ENCODE data around the gene CAPN11. TPM values are rescaled to one million over a fixed set of nuclear protein-coding genes. Genes with fewer than 3 reads are reported as not detected.
A peak's percentile ranks its signal among the peaks of the same experiment; 100 is the strongest.

Gene CAPN11
- total RNA-seq, 2 donors from 2014 or later: 1.1 TPM; not detected in 1

DNA sequence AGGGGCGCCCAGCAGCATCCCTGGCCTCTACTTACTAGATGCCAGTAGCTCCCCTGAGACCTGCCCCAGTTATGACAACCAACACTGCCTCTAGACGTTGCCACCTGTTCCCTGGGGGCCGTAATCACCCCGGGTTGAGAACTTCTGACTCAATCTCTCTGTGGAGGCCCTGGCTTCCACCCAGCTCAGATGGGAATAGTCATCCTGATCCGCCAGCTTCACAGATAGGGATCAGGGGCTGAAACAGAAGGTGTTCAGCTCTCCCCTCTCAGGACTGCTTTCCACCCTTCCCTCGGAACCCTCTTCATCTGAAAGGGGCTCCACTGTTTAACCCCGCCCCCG lies 3.3 kb downstream of the CAPN11 start:
- H3K36me3 Mint-ChIP-seq (ENCODE audit: low read depth): no peaks in the 10 kb centered on the region
- peaks cover 5% of the 10 kb centered on the region for H3K4me1 Mint-ChIP-seq
- H3K27me3 Mint-ChIP-seq: peaks cover 6% of the 10 kb centered on the region
- no peak overlapping the region for H3K4me3 Mint-ChIP-seq
- H3K27ac Mint-ChIP-seq: peak overlapping the region; percentile 79
- H3K9me3 Mint-ChIP-seq: no peaks in the 10 kb centered on the region
- peak; percentile 30 for ATAC-seq (replicated peaks)

DNA sequence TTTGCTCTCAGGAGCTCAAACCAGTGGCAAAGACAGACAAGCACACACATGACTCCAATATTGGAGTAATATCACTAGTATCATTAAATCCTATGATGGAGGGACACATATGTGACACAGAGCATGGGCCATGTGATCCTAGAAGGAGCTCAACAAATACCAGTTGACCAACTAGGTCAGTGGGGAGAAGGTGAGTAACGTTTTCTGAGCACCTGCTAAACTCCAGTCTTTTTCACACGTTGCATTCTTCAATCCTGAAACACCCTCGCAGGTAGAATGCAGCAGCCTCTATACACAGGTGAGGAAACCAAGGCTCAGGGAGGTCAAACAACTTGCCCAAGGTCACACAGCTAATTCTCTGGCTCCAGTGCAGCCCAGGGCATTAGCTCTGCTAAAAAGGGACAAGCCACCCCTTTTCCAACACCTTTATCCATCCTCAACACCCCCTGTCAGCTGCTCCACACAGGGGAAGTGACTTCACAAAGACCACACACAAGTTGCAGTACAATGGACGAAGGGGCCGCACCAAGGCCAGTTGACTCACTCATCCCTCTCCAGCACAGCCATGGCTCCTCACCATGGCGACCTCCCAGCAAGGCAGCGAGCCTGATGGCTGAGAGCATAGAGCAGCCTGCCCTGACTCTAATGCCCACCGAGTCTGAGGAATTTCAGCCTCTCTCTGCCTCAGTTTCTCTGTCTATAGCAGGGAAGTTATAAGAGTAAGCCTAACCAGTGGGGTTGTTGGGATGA lies 4.4 kb downstream of the CAPN11 start:
- ATAC-seq (replicated peaks): no peak
- H3K27ac Mint-ChIP-seq: peak overlapping the region; percentile 79
- no peaks in the 10 kb centered on the region for H3K9me3 Mint-ChIP-seq
- H3K36me3 Mint-ChIP-seq (ENCODE audit: low read depth): no peaks in the 10 kb centered on the region
- H3K27me3 Mint-ChIP-seq: peaks cover 6% of the 10 kb centered on the region
- H3K4me3 Mint-ChIP-seq: no peak overlapping the region
- peaks cover 5% of the 10 kb centered on the region for H3K4me1 Mint-ChIP-seq

GRCh38 chr6:44166116-44166515 lies 7.5 kb downstream of the CAPN11 start:
- H3K4me3 Mint-ChIP-seq: no peak overlapping the region
- H3K9me3 Mint-ChIP-seq: no peaks in the 10 kb centered on the region
- ATAC-seq (replicated peaks): no peak
- H3K4me1 Mint-ChIP-seq: peaks cover 5% of the 10 kb centered on the region
- peak overlapping the region; percentile 4 for H3K27ac Mint-ChIP-seq
- no peaks in the 10 kb centered on the region for H3K36me3 Mint-ChIP-seq (ENCODE audit: low read depth)
- peaks cover 6% of the 10 kb centered on the region for H3K27me3 Mint-ChIP-seq

GRCh38 chr6:44166591-44167184 lies 8.1 kb downstream of the CAPN11 start:
- ATAC-seq (replicated peaks): no peak
- Mint-ChIP-seq H3K9me3 (no peaks in the 10 kb centered on the region), H3K4me3 (no peak overlapping the region), H3K4me1 (peaks cover 5% of the 10 kb centered on the region), H3K36me3 (ENCODE audit: low read depth) (no peaks in the 10 kb centered on the region), H3K27me3 (peaks cover 6% of the 10 kb centered on the region), H3K27ac (no peak overlapping the region)

GRCh38 chr6:44167567-44167966 lies 8.9 kb downstream of the CAPN11 start:
- ATAC-seq (replicated peaks): no peak
- no peaks in the 10 kb centered on the region for H3K36me3 Mint-ChIP-seq (ENCODE audit: low read depth)
- no peaks in the 10 kb centered on the region for H3K9me3 Mint-ChIP-seq
- H3K27me3 Mint-ChIP-seq: peaks cover 5% of the 10 kb centered on the region
- peaks cover 10% of the 10 kb centered on the region for H3K4me1 Mint-ChIP-seq
- no peak overlapping the region for H3K27ac Mint-ChIP-seq
- no peak overlapping the region for H3K4me3 Mint-ChIP-seq

DNA sequence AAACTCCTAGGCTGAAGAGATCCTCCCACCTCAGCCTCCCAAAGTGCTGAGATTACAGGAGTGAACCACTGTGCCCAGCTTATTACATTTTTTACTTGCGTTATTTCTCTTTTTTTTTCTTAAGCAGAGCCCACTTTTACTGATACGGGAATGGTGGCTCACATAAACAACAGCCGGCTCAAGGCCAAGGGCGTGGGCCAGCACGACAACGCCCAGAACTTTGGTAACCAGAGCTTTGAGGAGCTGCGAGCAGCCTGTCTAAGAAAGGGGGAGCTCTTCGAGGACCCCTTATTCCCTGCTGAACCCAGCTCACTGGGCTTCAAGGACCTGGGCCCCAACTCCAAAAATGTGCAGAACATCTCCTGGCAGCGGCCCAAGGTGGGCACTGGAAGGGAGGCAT lies 10.5 kb downstream of the CAPN11 start:
- Mint-ChIP-seq H3K27ac (no peak overlapping the region), H3K9me3 (no peaks in the 10 kb centered on the region), H3K27me3 (peaks cover 3% of the 10 kb centered on the region), H3K4me3 (no peak overlapping the region), H3K36me3 (ENCODE audit: low read depth) (no peaks in the 10 kb centered on the region), H3K4me1 (peaks cover 11% of the 10 kb centered on the region)
- ATAC-seq (replicated peaks): no peak

GRCh38 chr6:44169886-44170570 lies 11.4 kb downstream of the CAPN11 start:
- no peak for ATAC-seq (replicated peaks)
- Mint-ChIP-seq H3K4me3 (no peak overlapping the region), H3K27me3 (peaks cover 3% of the 10 kb centered on the region), H3K27ac (no peak overlapping the region), H3K9me3 (no peaks in the 10 kb centered on the region), H3K36me3 (ENCODE audit: low read depth) (no peaks in the 10 kb centered on the region), H3K4me1 (peaks cover 11% of the 10 kb centered on the region)

DNA sequence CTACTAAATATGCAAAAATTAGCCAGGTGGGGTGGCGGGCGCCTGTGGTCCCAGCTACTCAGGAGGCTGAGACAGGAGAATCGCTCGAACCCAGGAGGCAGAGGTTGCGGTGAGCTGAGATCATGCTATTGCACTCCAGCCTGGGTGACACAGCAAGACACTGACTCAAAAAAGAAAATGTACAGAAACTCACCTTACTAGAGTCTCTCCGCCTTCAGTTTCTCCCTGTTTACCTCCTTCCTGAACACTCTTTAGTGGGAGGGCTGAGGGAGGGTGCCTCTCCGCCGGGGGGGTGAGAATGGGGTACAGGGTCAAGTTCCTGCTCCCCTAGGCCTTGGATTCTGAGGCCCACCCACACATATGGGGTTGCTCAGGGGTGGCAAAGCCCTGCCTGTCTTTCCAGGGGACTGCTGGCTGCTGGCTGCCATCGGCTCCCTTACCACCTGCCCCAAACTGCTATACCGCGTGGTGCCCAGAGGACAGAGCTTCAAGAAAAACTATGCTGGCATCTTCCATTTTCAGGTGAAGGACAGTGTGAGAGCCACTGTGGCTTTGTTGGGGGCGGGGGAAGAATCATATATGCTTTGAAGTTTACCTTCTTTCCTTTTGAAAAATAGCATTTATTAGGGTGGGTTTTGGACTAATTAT lies 13.4 kb downstream of the CAPN11 start:
- no peaks in the 10 kb centered on the region for H3K9me3 Mint-ChIP-seq
- H3K27ac Mint-ChIP-seq: peak overlapping the region; percentile 89
- no peaks in the 10 kb centered on the region for H3K36me3 Mint-ChIP-seq (ENCODE audit: low read depth)
- peak; percentile 87 for ATAC-seq (replicated peaks)
- H3K27me3 Mint-ChIP-seq: no peaks in the 10 kb centered on the region
- H3K4me3 Mint-ChIP-seq: peak overlapping the region; percentile 70
- peaks cover 11% of the 10 kb centered on the region for H3K4me1 Mint-ChIP-seq

DNA sequence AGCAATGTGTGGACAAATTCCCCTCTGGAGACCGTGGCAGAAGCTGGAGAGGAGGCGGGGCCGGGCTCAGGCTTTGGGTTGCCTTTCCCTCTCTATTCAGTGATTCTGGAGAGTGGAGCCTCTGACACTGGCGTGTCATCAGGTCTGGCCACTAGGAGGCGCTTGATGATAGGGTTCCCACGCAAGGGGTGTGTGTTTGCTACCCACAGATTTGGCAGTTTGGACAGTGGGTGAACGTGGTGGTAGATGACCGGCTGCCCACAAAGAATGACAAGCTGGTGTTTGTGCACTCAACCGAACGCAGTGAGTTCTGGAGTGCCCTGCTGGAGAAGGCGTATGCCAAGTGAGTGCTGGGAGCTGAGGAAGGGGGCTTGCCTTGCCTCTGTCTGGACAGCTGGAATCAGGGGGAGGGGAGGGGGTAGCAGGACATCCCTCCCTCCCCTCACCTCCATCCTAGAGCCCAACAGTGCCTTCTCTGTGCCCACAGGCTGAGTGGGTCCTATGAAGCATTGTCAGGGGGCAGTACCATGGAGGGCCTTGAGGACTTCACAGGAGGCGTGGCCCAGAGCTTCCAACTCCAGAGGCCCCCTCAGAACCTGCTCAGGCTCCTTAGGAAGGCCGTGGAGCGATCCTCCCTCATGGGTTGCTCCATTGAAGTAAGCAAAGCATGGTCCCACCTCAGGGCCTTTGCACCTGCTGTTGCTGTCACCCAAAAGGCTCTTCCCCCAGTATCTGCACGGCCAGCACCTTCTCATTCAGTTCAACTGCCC lies 14.3 kb downstream of the CAPN11 start:
- no peaks in the 10 kb centered on the region for H3K27me3 Mint-ChIP-seq
- H3K27ac Mint-ChIP-seq: peak overlapping the region; percentile 89
- H3K9me3 Mint-ChIP-seq: no peaks in the 10 kb centered on the region
- H3K4me3 Mint-ChIP-seq: peak overlapping the region; percentile 70
- ATAC-seq (replicated peaks): peak; percentile 82
- H3K4me1 Mint-ChIP-seq: peaks cover 11% of the 10 kb centered on the region
- H3K36me3 Mint-ChIP-seq (ENCODE audit: low read depth): no peaks in the 10 kb centered on the region

DNA sequence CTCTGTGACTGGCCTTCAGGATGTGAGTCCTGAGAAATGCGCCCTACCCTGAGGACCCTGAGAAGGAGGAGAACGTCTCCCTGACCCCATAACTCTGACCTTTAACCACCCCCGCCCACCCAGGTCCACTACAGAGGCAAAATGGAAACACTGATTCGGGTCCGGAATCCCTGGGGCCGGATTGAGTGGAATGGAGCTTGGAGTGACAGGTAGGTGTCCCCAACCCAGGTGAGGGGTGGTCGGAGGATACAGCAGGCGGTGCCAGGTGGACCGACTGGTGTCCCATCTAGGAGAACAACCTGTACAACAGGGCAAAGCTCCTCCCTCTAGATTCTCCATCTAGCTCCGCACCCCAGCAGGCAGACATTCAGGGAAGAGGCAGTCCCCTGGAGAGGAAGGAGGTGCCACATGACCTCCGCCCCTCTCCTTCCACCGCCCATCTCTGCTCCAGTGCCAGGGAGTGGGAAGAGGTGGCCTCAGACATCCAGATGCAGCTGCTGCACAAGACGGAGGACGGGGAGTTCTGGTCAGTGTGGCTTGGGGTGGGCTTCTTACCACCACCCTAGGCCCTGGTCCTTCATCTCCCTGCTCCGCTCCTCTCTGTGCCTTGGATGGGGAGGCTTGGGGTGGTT lies 17.6 kb downstream of the CAPN11 start:
- H3K9me3 Mint-ChIP-seq: no peaks in the 10 kb centered on the region
- H3K4me1 Mint-ChIP-seq: peaks cover 11% of the 10 kb centered on the region
- no peaks in the 10 kb centered on the region for H3K36me3 Mint-ChIP-seq (ENCODE audit: low read depth)
- no peak for ATAC-seq (replicated peaks)
- H3K4me3 Mint-ChIP-seq: no peak overlapping the region
- no peak overlapping the region for H3K27ac Mint-ChIP-seq
- H3K27me3 Mint-ChIP-seq: no peaks in the 10 kb centered on the region

DNA sequence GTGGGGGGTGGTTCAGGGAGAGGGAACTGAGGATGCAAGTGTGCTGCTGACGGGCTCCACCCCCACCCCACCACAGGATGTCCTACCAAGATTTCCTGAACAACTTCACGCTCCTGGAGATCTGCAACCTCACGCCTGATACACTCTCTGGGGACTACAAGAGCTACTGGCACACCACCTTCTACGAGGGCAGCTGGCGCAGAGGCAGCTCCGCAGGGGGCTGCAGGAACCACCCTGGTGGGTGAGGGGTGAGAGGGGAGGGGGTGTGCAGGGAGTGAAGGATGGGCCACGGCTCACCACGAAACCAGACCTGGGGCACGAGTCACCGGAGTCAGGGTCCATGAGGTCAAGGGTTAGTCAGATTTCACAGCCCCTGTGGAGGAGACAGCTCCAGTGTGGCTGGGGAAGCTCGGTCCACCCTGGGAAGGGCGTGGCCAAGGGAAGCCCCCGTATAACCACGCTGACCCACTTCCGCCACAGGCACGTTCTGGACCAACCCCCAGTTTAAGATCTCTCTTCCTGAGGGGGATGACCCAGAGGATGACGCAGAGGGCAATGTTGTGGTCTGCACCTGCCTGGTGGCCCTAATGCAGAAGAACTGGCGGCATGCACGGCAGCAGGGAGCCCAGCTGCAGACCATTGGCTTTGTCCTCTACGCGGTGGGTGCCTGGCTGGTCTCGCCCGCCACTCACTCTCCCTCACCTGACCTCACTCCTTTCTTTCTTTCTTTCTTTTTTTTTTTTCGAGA lies 18.3 kb downstream of the CAPN11 start:
- Mint-ChIP-seq H3K4me3 (no peak overlapping the region), H3K36me3 (ENCODE audit: low read depth) (no peaks in the 10 kb centered on the region)

DNA sequence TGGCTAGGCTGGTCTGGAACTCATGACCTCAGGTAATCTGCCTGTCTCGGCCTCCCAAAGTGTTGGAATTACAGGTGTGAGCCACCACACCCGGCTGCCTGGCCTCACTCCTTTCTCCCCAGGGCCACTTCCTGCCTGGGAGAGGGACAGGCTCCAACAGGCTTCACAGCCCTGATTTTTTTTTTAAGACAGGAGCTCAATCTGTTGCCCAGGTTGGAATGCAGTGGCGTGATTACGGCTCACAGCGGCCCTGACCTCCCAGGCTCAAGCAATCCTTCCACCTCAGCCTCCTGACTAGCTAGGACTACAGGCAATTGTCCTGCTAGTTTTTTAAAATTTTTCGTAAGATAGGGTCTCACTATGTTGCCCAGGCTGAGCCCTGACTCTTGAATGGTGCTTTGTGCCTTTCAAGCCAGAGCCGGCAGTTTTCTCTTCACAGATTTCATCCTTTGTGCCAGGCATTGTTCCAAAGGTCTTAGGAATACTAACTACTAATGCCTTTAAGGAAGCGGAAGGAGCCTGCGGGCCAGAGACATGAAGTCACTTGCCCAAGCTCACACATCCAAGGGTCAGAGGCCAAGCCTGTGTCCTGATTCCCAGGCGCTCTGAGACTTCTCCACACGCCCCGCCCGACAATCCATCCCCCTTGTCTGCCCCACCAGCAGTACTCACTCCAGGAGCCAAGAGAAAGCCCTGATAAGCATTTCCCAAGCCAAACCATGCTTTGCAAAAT lies 19.2 kb downstream of the CAPN11 start:
- no peak for ATAC-seq (replicated peaks)
- peak overlapping the region; percentile 30 for H3K27ac Mint-ChIP-seq
- H3K4me1 Mint-ChIP-seq: peaks cover 2% of the 10 kb centered on the region
- no peak overlapping the region for H3K4me3 Mint-ChIP-seq
- no peaks in the 10 kb centered on the region for H3K36me3 Mint-ChIP-seq (ENCODE audit: low read depth)
- no peaks in the 10 kb centered on the region for H3K9me3 Mint-ChIP-seq
- no peaks in the 10 kb centered on the region for H3K27me3 Mint-ChIP-seq

More for the DNA sequence above, 18.3 kb downstream of the CAPN11 start:
- H3K4me1 Mint-ChIP-seq: peaks cover 11% of the 10 kb centered on the region
- H3K27ac Mint-ChIP-seq: no peak overlapping the region
- no peaks in the 10 kb centered on the region for H3K9me3 Mint-ChIP-seq
- no peak for ATAC-seq (replicated peaks)
- H3K27me3 Mint-ChIP-seq: no peaks in the 10 kb centered on the region
